Measurements from ENCODE around the gene U2AF1L4.
"Not testable (repeated sequence)": the region's sequence is repeated elsewhere in the genome, so short reads cannot be mapped to it uniquely, and the experiment has no call there.

U2AF1L4 gene

GRCh38 chr19:35780058-35780457 is 34.8 kb upstream of the U2AF1L4 start:
- no peak for DNase-seq

DNA sequence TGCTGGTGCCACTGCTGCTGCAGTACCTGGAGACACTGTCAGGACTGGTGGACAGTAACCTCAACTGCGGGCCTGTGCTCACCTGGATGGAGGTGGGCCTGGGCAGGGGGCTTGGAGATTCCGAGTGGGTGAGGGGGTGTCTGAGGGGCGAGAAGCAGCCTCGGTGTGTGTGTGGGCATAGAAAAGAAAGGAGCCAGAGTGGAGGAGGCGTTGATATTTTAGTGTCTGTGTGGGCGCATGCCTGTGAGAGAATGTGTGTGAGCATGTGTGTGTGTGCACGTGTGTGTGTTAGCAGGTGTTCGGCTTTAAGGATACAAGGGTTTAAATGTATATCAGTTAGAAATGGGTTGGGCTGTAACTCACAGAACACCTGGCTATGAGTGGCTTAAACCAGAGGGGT is 33.8 kb upstream of the U2AF1L4 start:
- no peak for DNase-seq

DNA sequence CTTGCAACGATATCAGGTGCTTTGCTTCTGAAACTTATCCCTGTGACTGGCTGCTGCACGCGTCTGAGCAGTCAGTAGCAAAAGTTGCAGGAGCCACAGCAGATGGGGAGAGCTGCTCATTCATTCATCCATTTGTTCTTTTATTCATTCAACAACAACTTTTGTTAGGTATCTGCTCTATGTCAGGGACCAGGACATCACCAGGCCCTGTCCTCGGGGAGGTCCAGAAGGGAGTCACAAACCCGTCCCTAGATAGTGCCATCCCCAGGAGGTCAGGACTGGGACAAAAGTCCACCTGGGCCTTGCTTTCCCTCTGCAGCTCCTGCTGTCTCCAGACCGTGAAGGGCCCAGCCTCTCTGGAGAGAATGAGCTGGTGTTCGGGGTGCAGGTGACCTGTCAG is 32.7 kb upstream of the U2AF1L4 start:
- no peak for DNase-seq

DNA sequence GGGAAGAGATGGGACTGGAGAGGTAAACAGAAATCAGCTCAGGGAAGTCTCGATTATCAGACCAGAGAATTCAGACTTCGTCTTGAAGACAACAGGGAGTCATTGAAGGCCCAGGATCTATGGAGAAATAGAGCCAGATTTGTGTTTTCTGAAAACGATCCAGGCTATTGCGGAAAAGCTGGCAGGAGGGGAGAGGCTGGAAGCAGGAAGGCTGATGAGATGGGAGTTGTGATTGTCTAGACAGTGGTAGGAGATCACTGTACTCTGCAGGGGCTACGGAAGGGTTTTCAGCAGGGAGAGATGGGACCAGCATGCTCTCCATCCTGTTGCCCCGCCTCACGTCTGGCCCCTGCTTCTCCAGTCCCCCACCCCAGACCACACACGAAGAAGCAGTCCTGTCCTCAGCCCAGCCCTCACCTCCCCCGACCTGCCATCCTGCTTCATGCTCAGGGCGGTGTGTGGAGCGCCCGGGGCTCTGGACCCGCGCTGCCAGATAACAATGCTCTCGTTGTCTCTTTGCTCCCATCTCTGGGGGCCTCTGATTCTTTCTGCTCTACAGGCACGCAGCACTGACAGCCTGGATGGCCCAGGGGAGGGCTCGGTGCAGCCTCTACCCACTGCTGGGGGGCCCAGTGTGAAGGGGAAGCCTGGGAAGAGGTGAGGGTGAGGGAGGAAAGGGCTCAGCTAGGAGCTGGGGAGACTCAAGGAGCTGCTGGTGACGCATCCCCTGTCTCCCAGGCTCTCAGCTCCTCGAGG is 32.0 kb upstream of the U2AF1L4 start:
- DNase-seq, result no peak

DNA sequence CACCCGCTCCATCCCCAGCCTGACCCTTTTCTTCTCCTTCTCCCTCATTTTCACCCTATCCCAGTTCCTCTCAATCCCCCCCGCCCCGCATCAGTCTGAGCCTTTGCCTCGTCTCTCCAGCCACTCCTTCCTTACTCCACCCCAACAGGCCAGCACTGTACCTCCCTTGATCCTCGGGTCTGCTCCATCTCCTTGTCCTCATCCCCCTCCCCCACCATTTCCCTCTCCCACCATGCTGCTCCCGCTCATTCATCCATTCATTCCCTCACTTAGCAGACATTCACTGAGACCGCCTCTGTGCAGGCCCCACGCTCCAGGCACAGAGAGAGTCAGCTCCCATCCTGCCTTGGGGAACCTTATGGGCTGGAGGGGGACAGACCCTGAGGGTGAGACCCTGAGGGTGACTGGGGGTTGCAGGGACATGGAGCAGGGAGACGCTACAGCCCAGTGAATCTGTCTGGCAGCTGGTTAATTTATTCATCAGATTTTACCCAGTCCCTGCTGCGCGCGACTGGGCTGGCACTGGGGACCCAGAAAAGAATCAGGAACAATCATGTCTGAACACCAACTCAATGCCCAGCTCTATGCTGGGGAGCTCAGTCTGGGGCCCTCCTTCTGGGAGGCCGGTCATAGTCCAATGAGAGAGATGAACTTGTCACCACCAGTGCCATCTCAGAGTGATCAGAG is 31.0 kb upstream of the U2AF1L4 start:
- DNase-seq, result no peak

- peak; percentile 96 to 100 for DNase-seq
These were observed 30.3 kb upstream of the U2AF1L4 start, which contains the start of gene ARHGAP33 for GRCh38 chr19:35775298-35776101. TSS of gene ARHGAP33 (plus strand) at chr19:35775564. CDS start at chr19:35775659, 95 bp downstream.

- DNase-seq, result no peak
These were observed 29.8 kb upstream of the U2AF1L4 start for GRCh38 chr19:35775046-35775297.

DNA sequence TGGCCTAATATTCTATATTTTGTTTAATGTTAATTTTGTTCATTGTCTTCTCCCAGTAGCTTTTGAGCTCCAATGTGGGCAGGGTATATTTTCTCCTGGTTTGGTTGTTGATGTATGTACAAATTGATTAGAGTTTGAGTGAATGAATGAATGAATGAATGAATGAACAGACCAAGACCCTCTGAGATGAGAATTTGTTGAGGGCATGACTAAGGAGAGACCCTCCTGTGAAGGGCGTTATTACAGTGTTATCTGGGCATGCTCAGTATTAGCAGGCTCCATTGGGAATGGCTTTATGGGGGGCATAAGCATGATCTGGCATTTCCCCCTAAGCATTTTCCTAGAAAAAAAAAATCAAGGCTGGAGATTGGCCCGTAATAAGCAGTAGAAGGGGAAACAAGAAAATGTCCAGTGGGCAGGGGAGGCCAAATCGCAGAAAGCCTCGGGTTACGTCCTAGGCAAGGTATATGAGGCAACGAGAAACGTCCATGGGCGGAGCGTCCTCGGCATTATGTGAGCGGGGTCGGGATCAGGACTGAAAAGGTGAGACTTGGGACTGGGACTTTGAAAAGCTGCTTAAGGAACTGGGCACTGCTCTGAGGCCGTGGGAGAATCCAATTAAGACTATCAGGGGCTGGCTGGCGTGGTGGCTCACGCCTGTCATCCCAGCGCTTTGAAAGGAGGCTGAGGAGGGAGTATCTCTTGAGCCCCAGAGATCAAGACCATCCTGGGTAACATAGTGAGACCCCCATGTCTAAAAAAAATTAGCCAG is 29.2 kb upstream of the U2AF1L4 start:
- no peak for DNase-seq

DNA sequence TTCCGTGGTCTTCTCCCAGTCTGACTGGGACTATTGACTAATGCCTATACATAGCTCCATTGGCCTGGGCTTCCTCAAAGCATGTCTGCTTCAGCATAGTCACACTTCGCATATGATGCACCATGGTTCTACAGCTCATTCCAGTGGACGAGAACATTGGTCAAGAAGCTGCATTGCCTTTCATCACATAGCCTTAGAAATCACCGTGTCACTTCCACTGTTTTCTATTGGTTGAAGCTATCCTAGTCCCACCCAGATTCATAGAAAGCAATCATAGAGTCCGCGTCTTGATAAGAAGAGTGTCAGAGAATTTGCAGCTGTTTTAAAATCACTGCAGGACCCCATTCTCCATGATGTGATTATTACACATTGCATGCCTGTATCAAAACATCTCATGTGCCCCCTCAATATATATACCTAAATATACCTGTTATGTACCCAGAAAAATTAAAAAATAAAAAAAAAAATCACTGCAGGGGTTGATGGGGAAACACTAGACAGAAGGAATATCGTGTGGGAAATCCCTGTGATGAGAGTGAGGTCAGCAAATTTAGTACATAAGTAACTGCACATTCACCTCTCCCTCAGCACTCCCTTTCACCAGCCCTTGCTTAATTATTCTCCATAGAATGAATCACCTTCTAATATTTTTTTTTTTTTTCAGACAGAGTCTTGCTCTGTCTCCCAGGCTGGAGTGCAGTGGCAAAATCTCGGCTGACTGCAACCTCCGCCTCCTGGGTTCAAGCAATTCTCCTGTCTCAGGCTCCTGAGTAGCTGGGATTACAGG is 28.0 kb upstream of the U2AF1L4 start:
- DNase-seq, result no peak

- not testable (repeated sequence) for DNase-seq
These were observed 27.1 kb upstream of the U2AF1L4 start for GRCh38 chr19:35772362-35772761.

GRCh38 chr19:35768082-35768421 is 22.8 kb upstream of the U2AF1L4 start:
- DNase-seq, result no peak

- no peak for DNase-seq
These were observed 22.3 kb upstream of the U2AF1L4 start for GRCh38 chr19:35767288-35768081.

DNA sequence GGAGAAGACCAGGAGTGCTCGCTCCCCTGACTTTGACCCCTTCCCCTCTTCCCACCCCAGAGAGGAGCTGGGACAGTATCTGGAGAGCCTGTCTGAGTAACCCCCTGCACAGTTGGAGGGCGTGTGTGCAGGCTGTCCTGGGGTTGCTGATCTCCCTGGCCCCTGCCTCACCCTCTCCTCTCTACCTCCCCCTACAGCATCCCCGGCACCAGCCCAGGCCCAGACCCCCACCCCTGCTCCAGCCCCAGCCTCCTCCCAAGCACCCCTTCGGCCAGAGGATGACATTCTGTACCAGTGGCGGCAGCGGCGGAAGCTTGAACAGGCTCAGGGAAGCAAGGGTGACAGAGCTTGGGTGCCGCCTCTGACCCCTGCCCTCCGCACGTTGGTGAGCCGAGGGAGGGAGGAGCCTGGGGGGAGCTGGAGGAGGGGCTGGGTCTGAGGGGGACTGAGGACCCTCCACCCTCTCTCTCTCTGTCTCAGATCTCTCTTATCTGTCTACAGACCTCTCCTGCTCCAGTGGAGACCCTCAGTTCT is 21.4 kb upstream of the U2AF1L4 start:
- DNase-seq, result no peak

- DNase-seq, result no peak
These were observed 19.5 kb upstream of the U2AF1L4 start for GRCh38 chr19:35764432-35765315.

DNA sequence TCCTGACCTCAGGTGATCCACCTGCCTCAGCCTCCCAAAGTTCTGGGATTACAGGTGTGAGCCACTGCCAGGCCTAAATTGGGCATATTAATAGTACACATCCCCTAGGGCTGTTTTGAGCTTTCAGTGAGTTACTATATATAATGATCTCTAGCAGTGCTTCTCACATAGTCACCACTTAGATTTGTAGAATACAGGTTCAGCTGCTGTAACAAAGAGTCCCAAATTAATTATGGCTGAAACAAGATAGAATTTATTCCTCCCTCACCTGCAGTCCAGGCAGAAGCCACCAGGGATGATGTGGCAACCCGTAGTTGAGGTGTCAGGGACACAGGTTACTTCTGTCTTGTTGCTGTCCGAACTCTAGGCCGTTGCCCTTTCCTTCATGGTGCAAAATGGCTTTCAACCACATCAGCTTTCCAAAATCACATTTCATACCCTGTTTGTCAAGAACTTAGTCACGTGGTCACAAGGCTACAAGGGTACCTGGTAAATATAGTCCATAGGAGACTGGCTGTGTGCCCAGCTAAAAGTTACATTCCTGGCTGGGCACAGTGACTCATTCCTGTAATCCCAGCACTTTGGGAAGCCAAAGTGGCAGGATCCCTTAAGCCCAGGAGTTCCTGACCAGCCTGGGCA is 15.6 kb upstream of the U2AF1L4 start:
- DNase-seq, result no peak

DNA sequence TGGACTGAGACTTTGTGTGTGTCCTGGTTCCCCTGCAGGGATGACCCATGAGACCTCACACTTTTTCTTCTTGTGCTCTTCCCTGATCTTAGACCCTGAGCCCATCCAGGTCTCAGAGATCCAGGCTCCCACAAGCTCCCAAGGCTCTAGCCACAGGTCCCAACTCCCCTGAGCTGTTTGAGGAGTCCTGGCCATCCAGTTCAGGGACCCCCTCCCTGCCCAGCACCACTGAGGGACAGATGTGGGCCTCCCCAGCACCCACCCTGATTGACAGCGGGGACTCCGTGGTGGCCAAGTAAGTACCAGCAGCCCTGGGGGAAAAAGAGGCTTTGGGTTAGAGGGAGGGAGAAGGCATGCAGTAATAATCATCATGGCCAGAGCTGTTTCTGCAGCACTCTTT is 14.5 kb upstream of the U2AF1L4 start:
- no peak for DNase-seq

DNA sequence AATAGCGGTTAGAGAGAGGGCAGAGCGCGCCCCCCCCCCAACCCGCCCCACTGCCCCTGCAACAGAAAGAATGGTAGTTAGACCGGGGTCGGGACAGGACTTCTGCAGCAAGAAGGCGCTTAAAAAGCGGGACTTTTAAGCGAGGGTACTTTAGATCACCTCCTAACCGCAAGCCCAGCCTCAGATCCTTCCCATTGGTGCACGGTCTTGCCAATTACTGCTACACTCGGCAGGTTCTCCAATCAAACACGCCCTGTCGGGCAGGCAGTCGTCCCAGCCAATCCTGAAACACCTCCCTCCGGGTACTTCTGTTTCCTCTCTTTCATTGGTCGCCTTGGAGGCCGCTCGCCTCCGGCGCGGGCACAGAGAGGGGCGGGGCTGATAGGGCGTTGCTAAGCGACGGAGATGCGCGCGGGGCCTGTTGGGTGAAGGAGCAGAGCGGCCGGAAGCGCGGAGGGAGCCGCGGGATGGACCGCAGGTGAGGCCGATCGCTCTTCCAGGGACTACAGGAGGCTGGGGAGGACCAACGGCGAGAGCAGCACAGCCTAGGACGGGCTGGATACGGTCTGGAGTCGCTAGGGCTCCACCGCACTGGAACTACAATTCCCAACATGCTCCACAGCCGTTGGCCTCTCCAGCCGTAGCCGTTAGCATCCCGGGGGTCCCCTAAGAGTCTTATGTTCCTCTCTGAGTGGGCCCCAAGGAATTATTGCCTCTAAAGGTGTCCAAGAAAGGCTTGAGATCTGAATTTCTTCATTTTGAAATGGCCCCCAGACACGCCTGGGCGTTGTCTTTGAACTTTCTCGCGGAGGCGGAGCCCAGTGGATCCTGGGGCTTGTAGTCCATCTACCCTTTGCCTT is 12.8 kb upstream of the U2AF1L4 start, which contains the start of gene PROSER3:
PROSER3 (plus strand) TSS at position 428 of the 860 bp plus-strand sequence; CDS start at position 468, 40 bp downstream.
- DNase-seq, result peak; percentile 98 to 99

GRCh38 chr19:35757231-35757748 is 12.1 kb upstream of the U2AF1L4 start:
- DNase-seq, result peak; percentile 77 to 95
